ENCODE results near the gene PAPPA2.

DNA sequence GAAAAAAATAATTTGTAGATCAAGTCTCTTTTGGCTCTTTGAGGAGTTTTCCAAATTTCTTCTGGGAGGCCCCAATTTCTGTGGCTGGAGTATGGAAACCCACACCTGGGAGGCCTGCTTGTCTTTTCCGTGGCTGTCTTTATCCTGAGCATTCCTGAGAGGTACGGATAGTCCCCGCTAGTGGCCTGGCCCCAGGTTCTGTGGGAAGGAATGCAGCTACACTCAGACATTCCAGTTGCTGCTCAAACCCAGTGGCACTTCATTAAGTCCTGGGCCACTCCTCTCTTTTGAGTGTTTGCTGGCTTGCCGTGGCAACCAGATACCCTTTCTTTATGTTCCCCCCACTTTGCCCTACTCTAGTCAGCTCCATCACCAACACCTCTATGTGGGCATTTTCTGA is 391.1 kb downstream of the PAPPA2 start:
- TF ChIP-seq POLR2AphosphoS5 (IDR thresholded peaks at IDR 0.05; ENCODE audit: low read depth, low read length) (no peak), JUND (IDR thresholded peaks at IDR 0.05; ENCODE audit: low read length) (no peak), BRCA1 (IDR thresholded peaks at IDR 0.05; ENCODE audit: low read depth, low read length) (no peak), ATF2 (IDR thresholded peaks at IDR 0.05; ENCODE audit: low read length) (no peak), SIN3A (conservative IDR thresholded peaks at IDR 0.05 in 1 of 2, IDR thresholded peaks at IDR 0.05 in 1 of 2; ENCODE audit: low read depth in 1 of 2, low read length in 2 of 2) (no peak), SP1 (IDR thresholded peaks at IDR 0.05; ENCODE audit: low read depth, low read length) (no peak), TAF7 (optimal IDR thresholded peaks at IDR 0.05; ENCODE audit: borderline replicate concordance, low read depth, low read length) (no peak), EP300 (IDR thresholded peaks at IDR 0.05; ENCODE audit: borderline replicate concordance in 1 of 2, low read depth in 2 of 2, low read length in 2 of 2) (no peak), POLR2A (IDR thresholded peaks at IDR 0.05; ENCODE audit: control extremely low read depth in 1 of 2, low read depth in 2 of 2, low read length in 2 of 2) (no peak)
- TF ChIP-seq, protein P1, sequence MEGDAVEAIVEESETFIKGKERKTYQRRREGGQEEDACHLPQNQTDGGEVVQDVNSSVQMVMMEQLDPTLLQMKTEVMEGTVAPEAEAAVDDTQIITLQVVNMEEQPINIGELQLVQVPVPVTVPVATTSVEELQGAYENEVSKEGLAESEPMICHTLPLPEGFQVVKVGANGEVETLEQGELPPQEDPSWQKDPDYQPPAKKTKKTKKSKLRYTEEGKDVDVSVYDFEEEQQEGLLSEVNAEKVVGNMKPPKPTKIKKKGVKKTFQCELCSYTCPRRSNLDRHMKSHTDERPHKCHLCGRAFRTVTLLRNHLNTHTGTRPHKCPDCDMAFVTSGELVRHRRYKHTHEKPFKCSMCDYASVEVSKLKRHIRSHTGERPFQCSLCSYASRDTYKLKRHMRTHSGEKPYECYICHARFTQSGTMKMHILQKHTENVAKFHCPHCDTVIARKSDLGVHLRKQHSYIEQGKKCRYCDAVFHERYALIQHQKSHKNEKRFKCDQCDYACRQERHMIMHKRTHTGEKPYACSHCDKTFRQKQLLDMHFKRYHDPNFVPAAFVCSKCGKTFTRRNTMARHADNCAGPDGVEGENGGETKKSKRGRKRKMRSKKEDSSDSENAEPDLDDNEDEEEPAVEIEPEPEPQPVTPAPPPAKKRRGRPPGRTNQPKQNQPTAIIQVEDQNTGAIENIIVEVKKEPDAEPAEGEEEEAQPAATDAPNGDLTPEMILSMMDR (IDR thresholded peaks at IDR 0.05; ENCODE audit: control extremely low read depth in 1 of 3, insufficient read depth in 1 of 3, low read depth in 1 of 3, low read length in 3 of 3): no peak
- TF ChIP-seq, protein P2, sequence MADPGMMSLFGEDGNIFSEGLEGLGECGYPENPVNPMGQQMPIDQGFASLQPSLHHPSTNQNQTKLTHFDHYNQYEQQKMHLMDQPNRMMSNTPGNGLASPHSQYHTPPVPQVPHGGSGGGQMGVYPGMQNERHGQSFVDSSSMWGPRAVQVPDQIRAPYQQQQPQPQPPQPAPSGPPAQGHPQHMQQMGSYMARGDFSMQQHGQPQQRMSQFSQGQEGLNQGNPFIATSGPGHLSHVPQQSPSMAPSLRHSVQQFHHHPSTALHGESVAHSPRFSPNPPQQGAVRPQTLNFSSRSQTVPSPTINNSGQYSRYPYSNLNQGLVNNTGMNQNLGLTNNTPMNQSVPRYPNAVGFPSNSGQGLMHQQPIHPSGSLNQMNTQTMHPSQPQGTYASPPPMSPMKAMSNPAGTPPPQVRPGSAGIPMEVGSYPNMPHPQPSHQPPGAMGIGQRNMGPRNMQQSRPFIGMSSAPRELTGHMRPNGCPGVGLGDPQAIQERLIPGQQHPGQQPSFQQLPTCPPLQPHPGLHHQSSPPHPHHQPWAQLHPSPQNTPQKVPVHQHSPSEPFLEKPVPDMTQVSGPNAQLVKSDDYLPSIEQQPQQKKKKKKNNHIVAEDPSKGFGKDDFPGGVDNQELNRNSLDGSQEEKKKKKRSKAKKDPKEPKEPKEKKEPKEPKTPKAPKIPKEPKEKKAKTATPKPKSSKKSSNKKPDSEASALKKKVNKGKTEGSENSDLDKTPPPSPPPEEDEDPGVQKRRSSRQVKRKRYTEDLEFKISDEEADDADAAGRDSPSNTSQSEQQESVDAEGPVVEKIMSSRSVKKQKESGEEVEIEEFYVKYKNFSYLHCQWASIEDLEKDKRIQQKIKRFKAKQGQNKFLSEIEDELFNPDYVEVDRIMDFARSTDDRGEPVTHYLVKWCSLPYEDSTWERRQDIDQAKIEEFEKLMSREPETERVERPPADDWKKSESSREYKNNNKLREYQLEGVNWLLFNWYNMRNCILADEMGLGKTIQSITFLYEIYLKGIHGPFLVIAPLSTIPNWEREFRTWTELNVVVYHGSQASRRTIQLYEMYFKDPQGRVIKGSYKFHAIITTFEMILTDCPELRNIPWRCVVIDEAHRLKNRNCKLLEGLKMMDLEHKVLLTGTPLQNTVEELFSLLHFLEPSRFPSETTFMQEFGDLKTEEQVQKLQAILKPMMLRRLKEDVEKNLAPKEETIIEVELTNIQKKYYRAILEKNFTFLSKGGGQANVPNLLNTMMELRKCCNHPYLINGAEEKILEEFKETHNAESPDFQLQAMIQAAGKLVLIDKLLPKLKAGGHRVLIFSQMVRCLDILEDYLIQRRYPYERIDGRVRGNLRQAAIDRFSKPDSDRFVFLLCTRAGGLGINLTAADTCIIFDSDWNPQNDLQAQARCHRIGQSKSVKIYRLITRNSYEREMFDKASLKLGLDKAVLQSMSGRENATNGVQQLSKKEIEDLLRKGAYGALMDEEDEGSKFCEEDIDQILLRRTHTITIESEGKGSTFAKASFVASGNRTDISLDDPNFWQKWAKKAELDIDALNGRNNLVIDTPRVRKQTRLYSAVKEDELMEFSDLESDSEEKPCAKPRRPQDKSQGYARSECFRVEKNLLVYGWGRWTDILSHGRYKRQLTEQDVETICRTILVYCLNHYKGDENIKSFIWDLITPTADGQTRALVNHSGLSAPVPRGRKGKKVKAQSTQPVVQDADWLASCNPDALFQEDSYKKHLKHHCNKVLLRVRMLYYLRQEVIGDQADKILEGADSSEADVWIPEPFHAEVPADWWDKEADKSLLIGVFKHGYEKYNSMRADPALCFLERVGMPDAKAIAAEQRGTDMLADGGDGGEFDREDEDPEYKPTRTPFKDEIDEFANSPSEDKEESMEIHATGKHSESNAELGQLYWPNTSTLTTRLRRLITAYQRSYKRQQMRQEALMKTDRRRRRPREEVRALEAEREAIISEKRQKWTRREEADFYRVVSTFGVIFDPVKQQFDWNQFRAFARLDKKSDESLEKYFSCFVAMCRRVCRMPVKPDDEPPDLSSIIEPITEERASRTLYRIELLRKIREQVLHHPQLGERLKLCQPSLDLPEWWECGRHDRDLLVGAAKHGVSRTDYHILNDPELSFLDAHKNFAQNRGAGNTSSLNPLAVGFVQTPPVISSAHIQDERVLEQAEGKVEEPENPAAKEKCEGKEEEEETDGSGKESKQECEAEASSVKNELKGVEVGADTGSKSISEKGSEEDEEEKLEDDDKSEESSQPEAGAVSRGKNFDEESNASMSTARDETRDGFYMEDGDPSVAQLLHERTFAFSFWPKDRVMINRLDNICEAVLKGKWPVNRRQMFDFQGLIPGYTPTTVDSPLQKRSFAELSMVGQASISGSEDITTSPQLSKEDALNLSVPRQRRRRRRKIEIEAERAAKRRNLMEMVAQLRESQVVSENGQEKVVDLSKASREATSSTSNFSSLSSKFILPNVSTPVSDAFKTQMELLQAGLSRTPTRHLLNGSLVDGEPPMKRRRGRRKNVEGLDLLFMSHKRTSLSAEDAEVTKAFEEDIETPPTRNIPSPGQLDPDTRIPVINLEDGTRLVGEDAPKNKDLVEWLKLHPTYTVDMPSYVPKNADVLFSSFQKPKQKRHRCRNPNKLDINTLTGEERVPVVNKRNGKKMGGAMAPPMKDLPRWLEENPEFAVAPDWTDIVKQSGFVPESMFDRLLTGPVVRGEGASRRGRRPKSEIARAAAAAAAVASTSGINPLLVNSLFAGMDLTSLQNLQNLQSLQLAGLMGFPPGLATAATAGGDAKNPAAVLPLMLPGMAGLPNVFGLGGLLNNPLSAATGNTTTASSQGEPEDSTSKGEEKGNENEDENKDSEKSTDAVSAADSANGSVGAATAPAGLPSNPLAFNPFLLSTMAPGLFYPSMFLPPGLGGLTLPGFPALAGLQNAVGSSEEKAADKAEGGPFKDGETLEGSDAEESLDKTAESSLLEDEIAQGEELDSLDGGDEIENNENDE (IDR thresholded peaks at IDR 0.05; ENCODE audit: insufficient replicate concordance, low read length): no peak
